GM12873 (cell line): ENCODE measurements around the gene APOL1.

Experiments
- TF ChIP-seq, protein P1 (sequence below): IDR thresholded peaks from 2 replicates; pipeline ENCODE4 v1.5.1; 2012; ENCODE audit warnings: low read depth, mild to moderate bottlenecking, moderate library complexity, low read length, control low read depth; ENCODE audit not compliant: insufficient read depth; ENCODE audit errors: missing control alignments

The APOL1 gene

DNA sequence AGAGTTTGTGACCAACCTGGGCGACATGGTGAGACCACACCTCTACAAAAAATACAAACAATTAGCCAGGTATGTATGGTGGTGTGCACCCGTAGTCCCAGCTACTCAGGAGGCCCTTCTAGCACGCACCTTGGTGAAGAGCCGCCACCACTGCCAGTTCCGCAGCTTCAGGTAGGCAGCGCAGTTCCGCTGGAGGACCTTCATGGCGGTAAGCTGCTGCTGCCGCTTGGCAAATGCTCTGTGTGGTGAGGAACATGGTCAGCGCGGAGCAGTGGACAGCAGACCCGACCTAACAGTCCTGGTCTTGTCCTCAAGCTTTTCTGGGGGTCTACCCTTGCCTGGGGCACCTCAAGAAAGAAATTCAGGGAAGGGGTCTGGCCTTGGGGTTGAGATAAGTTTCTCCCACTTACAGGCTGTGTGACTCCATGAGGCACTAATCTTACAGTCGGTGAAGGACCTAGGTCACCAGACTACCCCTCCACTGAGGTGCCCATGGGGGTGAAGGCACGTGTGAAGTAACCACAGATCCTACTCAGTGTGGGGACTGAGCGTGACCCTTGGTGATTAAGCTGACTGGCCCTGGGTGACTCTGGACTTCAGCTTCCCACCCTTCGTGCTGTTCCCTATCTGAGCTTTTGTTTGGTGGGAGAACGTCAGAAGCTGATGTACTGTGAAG is 49.6 kb downstream of the APOL1 start:
- TF ChIP-seq, protein P1, sequence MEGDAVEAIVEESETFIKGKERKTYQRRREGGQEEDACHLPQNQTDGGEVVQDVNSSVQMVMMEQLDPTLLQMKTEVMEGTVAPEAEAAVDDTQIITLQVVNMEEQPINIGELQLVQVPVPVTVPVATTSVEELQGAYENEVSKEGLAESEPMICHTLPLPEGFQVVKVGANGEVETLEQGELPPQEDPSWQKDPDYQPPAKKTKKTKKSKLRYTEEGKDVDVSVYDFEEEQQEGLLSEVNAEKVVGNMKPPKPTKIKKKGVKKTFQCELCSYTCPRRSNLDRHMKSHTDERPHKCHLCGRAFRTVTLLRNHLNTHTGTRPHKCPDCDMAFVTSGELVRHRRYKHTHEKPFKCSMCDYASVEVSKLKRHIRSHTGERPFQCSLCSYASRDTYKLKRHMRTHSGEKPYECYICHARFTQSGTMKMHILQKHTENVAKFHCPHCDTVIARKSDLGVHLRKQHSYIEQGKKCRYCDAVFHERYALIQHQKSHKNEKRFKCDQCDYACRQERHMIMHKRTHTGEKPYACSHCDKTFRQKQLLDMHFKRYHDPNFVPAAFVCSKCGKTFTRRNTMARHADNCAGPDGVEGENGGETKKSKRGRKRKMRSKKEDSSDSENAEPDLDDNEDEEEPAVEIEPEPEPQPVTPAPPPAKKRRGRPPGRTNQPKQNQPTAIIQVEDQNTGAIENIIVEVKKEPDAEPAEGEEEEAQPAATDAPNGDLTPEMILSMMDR: no peak

DNA sequence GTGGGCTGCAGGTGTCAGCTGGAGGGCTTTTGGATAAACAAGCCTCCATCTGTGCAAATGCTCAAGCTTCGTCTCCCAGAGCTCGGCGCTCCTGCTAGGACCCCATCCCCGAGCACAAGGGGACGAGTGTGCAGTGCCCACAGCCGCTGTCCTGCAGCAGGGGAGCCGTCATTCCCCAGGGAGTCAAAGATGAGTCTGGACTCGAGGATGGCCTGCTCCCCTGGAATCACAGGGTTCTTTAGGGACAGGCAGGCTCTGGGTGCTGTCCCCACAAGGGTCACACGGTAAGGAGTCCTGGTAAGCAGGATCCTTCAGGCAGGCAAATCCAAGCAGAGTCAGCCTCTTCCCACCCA is 50.2 kb downstream of the APOL1 start:
- TF ChIP-seq, protein P1: no peak

GRCh38 chr22:36303874-36304273 is 50.9 kb downstream of the APOL1 start:
- TF ChIP-seq, protein P1: no peak

DNA sequence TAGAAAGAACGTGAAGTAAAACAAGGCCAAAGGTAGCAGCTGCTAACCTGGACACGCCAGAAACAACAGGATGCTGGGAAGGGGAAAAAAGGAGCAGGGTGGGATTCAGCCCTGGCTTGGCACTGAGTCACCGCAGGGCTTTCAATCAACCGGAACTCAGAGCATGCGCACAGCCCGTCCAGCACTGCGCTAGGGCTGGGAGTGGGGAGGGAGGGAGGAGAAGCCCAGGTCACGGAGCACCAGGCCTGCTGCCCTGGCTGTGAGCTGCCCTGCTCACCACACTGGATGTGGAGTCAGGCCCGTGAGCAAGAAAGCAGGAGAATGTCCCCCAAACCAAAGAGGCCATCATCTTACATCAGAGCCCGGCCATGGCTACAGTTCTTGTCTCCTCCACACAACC is 51.5 kb downstream of the APOL1 start:
- TF ChIP-seq, protein P1: no peak

- TF ChIP-seq, protein P1: no peak
Observed at GRCh38 chr22:36305813-36306212, 52.9 kb downstream of the APOL1 start.

GRCh38 chr22:36306227-36306626 is 53.3 kb downstream of the APOL1 start:
- TF ChIP-seq, protein P1: no peak

DNA sequence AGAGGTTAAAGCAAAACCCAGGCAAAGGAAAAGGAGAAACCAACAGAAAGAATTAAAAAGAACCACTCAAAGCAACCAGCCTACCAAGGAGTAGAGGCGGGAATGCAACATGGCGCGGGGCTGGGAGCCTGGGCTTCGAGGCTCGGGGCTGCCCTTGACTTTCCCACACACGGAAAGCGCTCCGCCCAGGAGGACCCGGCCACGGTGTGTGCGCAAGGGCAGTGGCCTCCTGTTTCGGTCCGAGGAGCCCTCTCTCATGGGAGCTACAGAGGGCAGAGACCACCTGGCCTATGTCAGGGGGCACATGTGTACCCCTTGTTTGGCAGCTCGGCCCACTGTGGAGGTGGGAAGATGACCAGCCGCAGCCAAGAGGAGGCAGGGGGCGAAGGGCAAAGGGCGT is 55.9 kb downstream of the APOL1 start:
- TF ChIP-seq, protein P1: no peak
